PC-9 (cell line): ENCODE results near the gene SBNO1.

Source experiments
- EZH2 ChIP-seq: fragments of 200-600 bp; sonication (generic); IDR thresholded peaks from 2 replicates; pipeline ENCODE4 v1.8.0; 2017; ENCODE audit warnings: antibody characterized with exemption, low read depth
- TF ChIP-seq, protein P1 (sequence below): fragments of 200-600 bp; sonication (generic); conservative IDR thresholded peaks from 2 replicates; pipeline ENCODE4 v1.6.1; 2017; ENCODE audit warnings: mixed run types, antibody characterized with exemption, mild to moderate bottlenecking, moderate library complexity

DNA sequence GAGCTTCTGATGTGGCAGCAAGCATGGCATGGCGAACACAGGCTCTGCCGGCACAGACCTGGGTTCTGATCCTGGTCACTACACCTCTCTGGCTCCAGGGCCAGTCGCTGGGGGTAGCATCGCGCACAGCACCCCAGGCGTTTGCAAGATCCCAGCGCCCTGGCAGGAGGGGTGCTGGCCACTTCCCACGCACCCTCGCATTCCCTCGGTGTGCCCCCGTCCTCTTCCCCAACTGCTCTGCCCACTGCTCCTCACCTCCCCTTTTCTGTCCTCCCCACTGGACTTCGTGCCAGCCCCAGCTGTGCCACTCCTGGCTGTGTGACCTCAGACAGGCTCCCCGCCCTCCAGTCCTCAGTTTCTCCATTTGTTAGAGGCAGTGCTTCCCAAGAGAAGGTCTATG, 95.8 kb downstream of the SBNO1 start:
- TF ChIP-seq, protein P1, sequence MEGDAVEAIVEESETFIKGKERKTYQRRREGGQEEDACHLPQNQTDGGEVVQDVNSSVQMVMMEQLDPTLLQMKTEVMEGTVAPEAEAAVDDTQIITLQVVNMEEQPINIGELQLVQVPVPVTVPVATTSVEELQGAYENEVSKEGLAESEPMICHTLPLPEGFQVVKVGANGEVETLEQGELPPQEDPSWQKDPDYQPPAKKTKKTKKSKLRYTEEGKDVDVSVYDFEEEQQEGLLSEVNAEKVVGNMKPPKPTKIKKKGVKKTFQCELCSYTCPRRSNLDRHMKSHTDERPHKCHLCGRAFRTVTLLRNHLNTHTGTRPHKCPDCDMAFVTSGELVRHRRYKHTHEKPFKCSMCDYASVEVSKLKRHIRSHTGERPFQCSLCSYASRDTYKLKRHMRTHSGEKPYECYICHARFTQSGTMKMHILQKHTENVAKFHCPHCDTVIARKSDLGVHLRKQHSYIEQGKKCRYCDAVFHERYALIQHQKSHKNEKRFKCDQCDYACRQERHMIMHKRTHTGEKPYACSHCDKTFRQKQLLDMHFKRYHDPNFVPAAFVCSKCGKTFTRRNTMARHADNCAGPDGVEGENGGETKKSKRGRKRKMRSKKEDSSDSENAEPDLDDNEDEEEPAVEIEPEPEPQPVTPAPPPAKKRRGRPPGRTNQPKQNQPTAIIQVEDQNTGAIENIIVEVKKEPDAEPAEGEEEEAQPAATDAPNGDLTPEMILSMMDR = no peak
- no peak for TF ChIP-seq EZH2
